Cortex of kidney (tissue), 1 donor: ENCODE results near the gene DENND1A.

ENCODE experiments used
- DNase-seq: peaks from one replicate; lab custom pipeline; 2025; lab: John Stamatoyannopoulos, UW

The DENND1A gene

DNA sequence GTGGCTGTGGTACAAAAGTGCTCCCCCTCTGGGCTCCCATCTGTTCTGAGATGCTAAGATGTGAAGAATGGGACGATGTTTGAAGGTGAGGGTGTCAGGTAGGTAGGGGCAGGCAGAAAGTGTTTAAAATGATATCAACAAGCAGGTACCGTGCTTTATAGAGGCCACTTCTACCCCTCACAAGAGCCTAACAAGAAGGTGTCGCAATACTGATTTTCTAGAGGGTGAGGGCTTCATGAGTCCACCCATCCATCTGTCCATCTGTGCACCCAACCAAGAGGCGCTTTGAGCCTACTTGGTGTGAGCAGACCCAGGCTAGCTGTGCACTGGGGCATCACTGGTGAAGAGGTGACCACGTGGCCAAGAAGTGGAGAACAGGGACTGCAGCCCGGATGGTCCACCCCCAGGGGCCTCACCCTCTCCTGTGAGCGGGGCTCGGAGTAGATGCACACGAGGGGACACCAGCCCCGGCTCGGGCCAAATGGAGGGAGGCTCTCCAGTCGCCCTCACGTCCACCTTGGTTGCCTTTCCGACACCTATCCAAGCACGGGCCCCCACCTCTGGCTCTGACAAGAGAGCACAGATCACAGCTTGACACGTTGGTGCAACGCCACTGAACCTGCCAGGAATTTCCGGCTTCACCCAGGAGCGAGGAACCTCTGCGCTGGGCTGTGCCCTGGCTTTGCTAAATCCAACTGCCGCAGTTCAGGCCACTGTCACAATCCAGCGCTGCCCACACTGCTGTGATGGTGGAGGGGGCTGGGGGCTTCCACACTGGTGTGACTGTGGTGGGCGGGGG, 539.4 kb downstream of the DENND1A start:
- no peak for DNase-seq

GRCh38 chr9:123389698-123390097, 540.2 kb downstream of the DENND1A start:
- DNase-seq, result no peak

DNA sequence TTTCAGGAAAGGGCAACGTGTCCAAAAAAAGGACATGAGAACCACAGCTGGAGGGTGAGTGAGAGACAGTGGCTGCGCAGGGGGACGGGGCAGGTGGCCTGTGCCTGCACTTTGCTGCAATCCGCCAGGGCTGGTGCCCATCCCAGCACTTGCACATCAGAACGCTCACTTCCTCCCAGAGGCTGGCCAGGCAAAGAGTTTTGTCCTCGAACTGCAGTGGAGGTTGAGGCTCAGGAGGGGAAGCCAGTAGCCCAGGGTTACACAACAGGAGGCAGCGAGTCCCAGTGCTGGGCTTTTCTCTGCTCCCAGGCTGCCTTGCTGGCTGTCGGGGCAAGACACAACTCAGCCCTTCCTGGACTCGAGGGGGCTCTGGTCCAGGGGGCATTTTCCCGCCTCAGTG, 540.9 kb downstream of the DENND1A start:
- DNase-seq, result no peak

DNA sequence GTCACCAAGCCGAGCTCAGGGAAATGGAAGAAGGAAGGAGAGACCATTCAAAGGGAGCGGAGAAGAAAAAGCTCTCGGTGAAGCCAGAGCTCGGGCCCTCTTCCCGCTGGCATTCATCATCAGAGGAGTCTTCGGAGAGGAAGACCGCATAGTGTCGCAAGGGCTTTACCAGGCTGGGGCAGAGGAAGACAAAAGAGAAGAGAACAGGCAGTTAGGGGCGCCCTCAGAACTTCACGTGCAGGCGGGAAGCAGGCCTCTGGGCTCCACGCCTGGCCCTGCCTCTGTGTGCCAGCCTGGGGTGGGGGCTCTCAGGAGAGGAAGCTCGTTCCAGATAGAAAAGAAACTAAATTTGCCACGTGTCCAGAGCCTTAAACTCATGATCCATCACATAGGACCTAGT, 542.2 kb downstream of the DENND1A start:
- DNase-seq, result no peak

- DNase-seq, result no peak
These were observed 546.3 kb downstream of the DENND1A start for GRCh38 chr9:123383512-123384170.

DNA sequence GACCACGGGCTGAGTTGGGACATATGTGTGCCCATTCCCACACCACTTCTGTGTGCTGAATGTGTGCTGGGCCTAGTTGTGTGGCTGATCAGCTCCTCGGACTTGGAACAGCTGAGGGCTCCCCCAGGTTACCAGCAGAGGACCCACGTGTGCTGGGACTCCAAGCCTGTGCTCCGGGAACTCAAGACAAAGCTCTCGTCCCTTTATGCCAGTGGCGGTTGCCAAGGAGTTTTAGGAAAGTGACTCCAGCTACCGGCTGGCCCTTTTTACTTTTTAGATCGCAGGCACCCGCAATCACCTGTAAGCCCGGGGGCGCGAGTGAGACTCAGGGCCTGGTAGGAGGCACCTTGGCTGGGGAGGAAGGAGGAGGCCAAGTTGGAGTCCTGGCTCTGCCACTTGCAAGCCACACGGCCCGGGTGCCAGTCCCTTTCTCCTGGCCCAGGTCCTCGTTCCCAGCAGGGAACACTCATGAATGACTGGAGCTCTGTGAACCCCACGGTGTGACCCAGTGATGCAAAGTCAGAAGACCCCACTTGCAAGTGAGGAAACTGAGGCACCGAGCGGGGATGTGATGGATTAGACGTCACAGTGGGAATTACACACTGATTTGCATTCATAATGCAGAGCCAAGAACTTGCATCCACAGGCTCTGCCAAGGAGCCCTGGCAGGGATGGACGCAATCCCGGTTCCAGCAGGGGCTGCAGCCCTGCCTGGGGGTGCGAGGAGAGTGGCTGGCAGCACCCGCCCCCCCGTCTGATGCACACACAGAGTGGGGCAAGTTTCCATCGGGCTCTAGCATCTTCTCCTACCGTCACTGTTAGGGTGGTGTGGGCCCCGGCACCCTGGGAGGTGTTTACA, 547.0 kb downstream of the DENND1A start:
- DNase-seq, result no peak

DNA sequence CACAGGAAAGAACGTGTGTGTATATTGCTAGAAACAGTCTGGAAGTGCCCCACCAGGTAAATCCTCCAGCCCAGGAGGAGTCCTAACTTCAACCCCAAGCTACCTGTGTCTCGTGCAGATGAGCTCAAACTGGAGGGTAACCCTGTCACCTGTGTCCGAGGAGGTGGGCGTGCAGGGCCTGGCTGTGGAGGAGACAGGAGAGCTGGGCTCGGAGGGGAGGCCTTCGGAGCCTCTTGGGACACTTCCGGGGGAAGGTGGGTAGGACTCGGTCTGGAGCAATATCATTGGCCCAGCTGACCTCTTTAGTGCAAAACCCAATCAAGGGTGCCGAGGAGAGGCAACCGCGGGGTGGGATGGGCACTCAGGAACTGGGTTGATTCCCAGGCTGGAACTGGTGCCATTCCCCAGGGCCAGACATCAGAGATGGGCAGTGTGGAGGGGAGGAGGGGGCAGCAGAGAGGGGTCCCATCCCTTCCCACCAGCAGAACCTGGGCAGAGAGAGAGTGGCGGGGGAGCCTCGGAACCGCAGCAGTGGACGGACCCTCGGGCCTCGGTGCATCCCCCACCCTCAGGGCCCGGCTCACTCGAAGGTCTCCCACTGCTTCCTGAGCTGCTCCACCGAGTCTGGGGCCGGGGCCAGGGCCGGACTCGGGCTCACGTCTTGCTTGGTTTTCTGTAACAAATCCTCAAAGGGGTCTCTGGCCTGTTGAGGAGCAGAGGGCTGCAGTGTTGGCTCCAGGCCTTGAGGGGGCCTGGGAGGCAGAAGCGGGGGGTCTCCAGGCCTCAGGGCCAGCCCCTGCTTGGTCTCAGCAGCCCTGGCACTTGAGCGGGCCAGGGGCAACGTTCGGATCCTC, 548.8 kb downstream of the DENND1A start:
- no peak for DNase-seq

DNA sequence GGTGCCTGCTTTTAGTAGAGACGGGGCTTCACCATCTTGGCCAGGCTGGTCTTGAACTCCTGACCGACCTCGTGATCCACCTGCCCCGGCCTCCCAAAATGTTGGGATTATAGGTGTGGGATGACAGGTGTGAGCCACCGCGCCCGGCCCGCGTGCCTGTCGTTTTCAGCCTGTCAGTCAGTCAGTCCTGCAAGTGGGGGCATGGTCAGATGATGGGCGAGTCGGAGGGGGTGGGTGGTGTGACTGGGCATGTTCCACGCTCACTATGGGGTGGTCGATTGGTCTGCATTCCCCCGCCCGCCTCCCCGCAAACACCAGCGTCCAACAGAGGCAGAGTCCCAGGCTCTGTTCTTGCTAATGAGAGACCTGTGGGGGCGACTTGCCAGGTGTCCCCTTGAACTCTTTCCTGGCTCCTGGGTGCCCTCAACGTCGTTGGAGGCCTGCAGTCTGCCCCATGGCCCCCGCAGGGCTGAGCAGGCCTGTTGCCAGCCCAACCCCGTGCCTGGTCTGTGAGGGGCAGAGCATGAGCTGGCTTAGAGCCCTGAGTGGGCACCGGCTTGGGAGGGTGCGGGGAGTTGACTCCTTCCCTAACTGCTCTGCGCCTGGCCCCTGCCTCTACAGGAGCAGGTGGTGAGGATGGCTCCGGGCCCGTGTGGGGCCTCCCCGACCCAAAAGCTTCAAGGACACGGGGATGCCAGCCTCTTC, 550.8 kb downstream of the DENND1A start:
- no peak for DNase-seq

DNA sequence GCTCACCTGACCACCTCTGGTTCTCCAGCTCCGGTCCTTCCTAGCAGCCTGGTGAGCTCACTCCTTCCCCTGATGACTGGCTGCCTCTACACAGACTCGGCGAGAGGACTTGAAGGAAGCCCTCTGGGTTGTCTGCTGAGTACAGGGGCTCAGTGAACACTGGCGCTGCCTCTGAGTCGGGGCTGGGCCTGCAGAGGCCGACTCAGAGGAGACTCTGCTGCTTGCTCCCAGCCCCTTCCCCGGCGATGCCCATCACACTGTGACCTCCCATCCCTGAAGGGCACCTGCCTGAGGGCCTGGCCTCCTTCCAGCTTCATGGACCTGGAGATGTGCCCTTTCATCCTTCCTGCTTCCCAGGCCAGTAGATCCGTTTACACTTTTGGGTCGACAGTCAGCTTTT, 551.9 kb downstream of the DENND1A start:
- no peak for DNase-seq

DNA sequence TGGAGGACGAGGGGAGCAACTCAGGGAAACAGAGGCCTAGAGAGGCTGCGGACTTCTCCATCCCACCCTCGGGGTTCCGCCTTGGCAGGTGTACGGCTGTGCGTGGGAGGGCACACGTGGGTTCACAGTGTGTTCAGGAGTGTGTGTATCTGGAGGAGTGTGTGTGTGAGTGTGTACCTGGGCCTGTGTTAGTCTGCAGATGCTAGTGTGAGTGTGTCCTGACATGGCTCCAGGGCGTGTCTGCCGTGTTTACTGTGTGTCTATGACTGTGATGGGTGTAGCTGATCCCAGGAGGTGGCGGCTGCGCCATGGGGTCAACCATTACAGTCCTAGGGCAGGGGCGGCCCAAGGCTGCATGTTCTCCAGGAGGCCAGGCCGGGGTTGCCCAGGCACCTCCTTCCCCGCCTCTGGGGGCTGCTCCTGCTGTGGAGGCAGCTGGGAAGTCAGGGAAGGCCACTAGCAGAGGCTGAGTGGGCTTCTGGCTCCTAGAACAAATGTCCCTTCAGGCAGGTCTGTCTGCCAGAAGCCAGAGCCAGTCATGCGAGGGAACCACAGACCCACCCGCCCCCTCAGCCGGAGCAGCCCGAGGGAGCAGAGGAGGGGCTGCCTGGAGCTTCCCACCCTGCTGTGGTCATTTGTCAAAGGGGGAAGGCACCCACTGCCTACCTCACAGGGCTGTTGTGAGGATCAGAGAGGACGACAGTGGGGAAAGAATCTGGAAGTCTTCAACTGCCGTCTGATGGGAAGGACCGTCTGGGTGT, 552.5 kb downstream of the DENND1A start:
- no peak for DNase-seq

DNA sequence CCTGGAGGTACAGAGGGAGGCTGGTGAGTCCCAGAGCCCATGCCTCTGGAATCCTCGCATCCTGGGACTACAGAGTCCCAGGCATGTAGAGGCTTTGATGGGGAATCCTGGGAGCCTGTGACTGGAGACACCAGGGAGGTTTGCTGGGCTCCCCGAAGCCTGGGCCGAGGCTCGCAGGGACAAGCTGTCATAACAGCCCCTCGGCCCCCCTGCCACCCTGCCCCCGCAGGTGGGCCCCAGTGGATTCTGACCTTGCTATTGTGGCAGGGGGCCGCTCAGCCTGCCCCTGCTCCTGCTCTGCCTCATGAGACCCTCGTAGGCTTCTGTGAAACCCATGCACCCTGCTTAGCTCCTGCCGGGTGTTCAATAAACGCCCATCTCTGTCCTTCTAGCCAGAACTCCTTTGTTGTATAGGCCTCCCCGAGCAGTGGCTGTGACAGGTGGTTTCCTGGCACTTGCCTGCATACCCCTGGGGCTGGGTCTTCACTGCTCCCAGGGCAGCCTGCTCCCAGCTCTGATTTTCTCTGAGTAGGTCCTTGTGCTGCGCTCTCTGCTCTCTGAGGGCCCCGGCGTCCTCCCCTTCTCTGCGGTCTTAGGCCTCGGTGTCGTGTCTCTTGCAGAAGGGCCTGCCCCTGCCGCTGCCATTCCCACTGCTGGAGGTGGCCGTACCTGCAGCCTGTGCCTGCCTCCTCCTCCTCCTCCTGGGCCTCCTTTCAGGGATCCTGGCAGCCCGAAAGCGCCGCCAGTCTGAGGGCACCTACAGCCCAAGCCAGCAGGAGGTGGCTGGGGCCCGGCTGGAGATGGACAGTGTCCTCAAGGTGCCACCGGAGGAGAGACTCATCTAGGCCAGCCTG, 553.5 kb downstream of the DENND1A start:
- no peak for DNase-seq

GRCh38 chr9:123375469-123376132, 554.3 kb downstream of the DENND1A start:
- no peak for DNase-seq

DNA sequence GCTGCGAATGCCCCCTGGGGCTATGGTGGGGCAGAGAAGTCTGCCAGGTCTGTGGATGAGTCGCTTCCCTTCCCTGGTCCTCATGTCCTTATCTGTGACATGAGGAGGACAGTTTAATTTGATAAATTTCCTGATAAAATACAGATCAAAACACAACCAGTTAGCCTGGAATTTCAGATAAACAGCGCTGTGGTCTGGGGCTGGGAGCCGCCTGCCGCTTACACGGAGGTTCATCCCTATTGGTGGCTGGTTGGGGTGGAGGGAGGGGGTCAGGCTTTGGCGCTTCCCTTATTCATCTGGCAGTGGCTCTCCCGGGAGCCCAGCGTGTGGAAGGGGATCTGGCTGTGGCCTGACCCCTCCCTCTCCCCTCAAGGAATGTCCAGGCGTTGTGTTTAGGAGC, 556.0 kb downstream of the DENND1A start:
- DNase-seq, result no peak

- DNase-seq, result no peak
These were observed 556.4 kb downstream of the DENND1A start for GRCh38 chr9:123373447-123373923.

DNA sequence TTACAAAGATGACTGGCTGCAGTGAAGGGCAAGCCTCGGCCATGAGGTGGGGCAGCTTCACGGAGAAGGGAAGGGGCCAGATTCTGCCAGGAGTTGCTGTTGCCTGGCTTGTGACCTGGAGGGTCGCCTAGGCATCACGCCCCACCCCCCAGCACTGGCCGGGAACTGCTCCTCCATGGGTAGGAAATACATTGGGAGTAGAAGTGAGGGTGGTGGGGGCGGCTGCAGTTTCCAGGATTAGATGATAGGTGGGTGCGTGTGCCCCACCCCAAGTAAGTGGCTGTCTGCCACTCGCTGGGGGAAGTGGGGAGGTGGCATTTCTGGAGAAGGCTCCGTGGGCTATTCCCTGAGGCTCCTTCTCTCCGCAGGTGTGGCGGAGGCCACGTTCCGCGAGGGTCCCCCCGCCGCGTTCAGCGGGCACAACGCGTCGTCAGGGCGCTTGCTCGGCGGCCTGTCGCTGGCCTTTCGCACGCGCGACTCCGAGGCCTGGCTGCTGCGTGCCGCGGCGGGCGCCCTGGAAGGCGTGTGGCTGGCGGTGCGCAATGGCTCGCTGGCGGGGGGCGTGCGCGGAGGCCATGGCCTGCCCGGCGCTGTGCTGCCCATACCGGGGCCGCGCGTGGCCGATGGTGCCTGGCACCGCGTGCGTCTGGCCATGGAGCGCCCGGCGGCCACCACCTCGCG, 557.0 kb downstream of the DENND1A start:
- no peak for DNase-seq

GRCh38 chr9:123371805-123372590, 557.9 kb downstream of the DENND1A start:
- no peak for DNase-seq

DNA sequence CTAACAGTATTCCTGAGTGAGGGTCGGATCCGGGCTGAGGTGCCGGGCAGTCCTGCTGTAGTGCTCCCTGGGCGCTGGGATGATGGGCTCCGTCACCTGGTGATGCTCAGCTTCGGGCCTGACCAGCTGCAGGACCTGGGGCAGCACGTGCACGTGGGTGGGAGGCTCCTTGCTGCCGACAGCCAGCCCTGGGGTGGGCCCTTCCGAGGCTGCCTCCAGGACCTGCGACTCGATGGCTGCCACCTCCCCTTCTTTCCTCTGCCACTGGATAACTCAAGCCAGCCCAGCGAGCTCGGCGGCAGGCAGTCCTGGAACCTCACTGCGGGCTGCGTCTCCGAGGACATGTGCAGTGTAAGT, 558.7 kb downstream of the DENND1A start:
- DNase-seq, result no peak
